Measurements from ENCODE around the gene TAGLN3.

TAGLN3 gene

DNA sequence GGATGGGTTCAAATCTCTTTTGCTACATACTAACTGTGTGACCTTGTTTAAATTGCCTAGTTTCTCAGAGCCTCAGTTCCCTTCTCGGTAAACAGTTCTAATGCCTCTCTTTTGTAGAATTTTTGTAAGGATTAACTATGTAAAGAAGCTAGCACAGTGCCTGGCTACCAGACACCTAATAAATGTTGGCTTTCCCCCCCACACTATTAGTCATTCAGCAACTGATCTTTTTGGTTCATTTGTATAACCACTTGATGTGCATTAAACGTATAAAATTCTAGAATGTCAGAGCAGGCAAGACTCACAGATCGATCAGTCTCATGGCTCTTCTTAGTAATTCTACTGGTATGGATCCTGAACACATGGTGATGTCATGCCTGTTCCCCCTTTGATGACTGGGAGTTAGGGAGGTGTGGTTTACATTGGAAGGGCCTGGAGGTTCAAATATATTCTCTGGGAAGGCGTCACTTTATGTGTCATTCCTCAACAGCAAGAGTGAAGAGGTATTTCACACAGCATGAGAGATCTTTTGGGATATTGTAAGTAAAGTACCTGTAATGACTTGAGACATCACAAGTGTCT is 6.5 kb downstream of the TAGLN3 start:
- DNase-seq (ENCODE audit: low read depth) = no peak
- TF ChIP-seq, protein P1, sequence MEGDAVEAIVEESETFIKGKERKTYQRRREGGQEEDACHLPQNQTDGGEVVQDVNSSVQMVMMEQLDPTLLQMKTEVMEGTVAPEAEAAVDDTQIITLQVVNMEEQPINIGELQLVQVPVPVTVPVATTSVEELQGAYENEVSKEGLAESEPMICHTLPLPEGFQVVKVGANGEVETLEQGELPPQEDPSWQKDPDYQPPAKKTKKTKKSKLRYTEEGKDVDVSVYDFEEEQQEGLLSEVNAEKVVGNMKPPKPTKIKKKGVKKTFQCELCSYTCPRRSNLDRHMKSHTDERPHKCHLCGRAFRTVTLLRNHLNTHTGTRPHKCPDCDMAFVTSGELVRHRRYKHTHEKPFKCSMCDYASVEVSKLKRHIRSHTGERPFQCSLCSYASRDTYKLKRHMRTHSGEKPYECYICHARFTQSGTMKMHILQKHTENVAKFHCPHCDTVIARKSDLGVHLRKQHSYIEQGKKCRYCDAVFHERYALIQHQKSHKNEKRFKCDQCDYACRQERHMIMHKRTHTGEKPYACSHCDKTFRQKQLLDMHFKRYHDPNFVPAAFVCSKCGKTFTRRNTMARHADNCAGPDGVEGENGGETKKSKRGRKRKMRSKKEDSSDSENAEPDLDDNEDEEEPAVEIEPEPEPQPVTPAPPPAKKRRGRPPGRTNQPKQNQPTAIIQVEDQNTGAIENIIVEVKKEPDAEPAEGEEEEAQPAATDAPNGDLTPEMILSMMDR (IDR thresholded peaks at IDR 0.05; ENCODE audit: control insufficient read depth, insufficient read depth, low read depth, low read length, missing control alignments) = no peak
- no peak overlapping the region for H3K4me3 ChIP-seq (ENCODE audit: control insufficient read depth, low read depth, low read length)

DNA sequence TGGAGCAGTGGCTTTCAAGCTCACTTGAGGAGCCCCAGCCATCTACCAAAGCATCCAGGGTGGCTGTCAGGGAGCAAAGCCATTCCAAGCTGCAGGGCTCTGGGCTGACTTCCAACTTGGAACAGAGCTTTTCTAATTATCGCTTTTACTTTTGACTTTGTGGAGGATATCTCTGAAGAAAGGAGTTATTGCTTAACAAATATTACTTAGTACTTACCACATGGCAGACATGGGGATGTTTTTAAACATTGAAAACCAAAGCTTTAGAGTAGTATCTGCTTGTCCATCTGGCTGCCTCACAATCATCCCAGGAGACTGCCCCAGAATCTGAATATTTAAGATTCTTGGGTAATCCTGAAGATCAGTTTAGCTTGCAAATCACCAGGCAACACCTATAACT is 8.9 kb downstream of the TAGLN3 start:
- DNase-seq (ENCODE audit: low read depth) = peak; percentile 83

DNA sequence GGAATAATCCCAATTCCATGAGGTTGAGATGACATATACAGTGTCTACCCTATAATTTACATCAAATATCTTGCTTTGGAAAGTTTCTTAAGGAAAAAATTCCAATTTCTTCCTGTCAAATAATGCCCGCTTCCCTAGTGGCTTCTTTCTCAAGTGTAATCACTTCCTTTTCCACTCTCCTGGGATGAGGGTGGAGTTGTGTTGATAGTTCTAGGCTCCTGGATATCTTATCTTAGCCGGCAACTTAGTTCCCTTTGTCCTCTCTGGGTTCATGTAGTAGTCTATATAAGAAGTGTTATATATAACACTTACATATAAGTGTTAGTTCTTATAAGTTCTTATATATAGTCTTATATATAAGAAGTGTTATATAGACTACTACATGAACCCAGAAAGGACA is 10.9 kb downstream of the TAGLN3 start:
- TF ChIP-seq, protein P1 (IDR thresholded peaks at IDR 0.05; ENCODE audit: control insufficient read depth, insufficient read depth, low read depth, low read length, missing control alignments) = no peak
- H3K4me3 ChIP-seq (ENCODE audit: control insufficient read depth, low read depth, low read length) = no peak overlapping the region
- no peak for DNase-seq (ENCODE audit: low read depth)

More for the DNA sequence above, 8.9 kb downstream of the TAGLN3 start:
- no peak overlapping the region for H3K4me3 ChIP-seq (ENCODE audit: control insufficient read depth, low read depth, low read length)
- TF ChIP-seq, protein P1 (IDR thresholded peaks at IDR 0.05; ENCODE audit: control insufficient read depth, insufficient read depth, low read depth, low read length, missing control alignments) = no peak

DNA sequence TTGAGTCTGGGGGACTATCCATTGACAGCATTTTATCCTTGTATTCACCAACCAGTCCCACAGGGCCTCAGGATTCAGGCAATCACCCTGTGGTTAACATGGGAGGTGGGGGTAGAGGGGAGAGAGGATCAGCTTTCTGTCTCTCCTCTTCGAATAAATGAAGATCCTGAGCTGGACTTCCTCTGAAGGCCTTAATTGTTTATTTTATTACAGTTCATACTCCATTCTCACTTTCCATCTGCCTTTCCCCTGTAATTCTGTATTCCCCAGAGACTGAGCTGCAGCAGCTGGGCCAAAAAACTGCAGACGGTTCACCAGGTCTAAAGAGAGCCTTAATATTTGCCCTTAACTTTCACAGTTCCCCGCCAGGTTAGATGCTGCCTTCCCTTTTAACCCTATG is 11.9 kb downstream of the TAGLN3 start:
- no peak overlapping the region for H3K4me3 ChIP-seq (ENCODE audit: control insufficient read depth, low read depth, low read length)
- DNase-seq (ENCODE audit: low read depth) = no peak
- TF ChIP-seq, protein P1 (IDR thresholded peaks at IDR 0.05; ENCODE audit: control insufficient read depth, insufficient read depth, low read depth, low read length, missing control alignments) = no peak

DNA sequence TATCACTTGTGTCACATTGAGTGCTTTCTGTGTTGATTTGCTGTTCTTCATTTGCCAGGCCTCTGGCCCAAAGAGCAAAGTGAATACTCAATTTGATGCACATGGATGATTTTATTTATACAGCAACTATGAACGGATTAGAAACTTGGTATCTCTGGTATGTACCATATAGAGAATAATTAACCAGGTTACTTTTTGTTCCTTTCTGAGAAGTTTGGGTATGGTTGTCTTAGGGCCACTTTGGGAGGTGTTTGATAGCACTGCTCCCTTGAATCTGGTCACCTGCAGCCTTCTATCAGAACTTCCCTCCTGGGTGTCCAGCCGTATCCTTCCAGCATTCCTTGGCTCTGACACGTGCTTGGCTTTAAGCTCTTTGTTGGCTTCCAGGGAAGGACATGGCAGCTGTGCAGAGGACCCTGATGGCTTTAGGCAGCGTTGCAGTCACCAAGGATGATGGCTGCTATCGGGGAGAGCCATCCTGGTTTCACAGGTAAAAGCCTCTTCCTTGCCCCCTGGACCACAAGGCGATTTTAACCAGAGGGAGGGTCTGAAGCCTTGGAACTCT is 12.7 kb downstream of the TAGLN3 start:
- no peak overlapping the region for H3K4me3 ChIP-seq (ENCODE audit: control insufficient read depth, low read depth, low read length)
- TF ChIP-seq, protein P1 (IDR thresholded peaks at IDR 0.05; ENCODE audit: control insufficient read depth, insufficient read depth, low read depth, low read length, missing control alignments) = no peak
- no peak for DNase-seq (ENCODE audit: low read depth)

DNA sequence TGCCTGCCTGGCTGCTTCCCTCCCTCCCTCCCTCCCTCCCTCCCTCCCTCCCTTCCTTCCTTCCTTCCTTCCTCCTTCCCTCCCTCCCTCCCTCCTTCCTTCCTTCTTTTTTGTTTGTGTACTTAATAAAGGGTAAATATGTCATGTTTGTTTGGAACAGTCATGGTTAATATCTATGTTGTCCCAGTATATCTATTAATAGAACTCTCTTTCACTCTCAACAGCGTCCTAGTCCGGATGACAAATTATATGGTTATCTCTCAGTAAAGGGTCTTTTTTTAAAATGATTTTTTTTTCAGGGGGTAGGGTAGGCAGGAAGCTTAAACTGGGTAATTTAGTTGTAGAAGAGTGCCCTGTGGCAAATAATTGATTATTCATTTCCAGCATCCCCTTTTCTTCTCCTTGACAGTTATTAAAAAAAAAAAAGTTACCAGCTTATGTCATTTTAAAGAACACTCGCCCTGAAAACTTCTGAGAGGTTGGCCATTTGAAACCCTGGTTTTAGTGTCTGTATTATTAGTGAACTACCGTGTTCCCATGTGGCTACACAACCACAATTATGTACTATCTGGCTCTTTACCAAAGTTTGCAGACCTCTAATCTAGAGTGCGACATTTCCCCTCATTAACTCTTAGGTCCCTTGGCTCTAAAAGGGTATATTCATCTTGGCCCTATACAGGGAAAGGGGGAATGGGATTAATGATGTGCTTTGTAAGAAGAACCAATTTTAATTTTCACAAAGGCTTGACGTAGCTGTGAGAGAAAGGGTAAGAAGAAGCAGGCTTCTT is 13.7 kb downstream of the TAGLN3 start:
- no peak overlapping the region for H3K4me3 ChIP-seq (ENCODE audit: control insufficient read depth, low read depth, low read length)
- TF ChIP-seq, protein P1 (IDR thresholded peaks at IDR 0.05; ENCODE audit: control insufficient read depth, insufficient read depth, low read depth, low read length, missing control alignments) = no peak
- DNase-seq (ENCODE audit: low read depth) = no peak
